ENCODE measurements around the gene SLC22A3. TPM values are rescaled to one million over a fixed set of nuclear protein-coding genes. Genes with fewer than 3 reads are reported as not detected.
"Not testable (repeated sequence)": the region's sequence is repeated elsewhere in the genome, so short reads cannot be mapped to it uniquely, and the experiment has no call there.

The SLC22A3 gene
- total and polyA plus RNA-seq, 2 donors from 2014 or later = 6.4 to 7.4 TPM

GRCh38 chr6:160367798-160368547 lies 19.8 kb downstream of the SLC22A3 start:
- DNase-seq (no peak), FAIRE-seq (no peak)
- Histone ChIP-seq H3K27ac (ENCODE audit: low read depth in 2 of 2, low read length in 2 of 2) (no peak overlapping the region), H3K4me3 (ENCODE audit: low read length in 3 of 3) (no peak overlapping the region), H3K4me1 (ENCODE audit: control insufficient read depth in 2 of 3, insufficient read depth in 2 of 3, low read depth in 1 of 3, low read length in 3 of 3) (no peaks in the 10 kb centered on the region), H3K9ac (ENCODE audit: low read length in 3 of 3) (no peak overlapping the region), H3K9me3 (ENCODE audit: control insufficient read depth in 2 of 3, insufficient read depth in 1 of 3, low read length in 3 of 3) (peaks cover 0 to 6% (median 0%) of the 10 kb centered on the region in 3 donors), H3K36me3 (ENCODE audit: control insufficient read depth in 2 of 3, insufficient read depth in 3 of 3, low read length in 3 of 3) (no peaks in the 10 kb centered on the region), H3K27me3 (ENCODE audit: control insufficient read depth, insufficient read depth, low read length) (no peaks in the 10 kb centered on the region)
- TF ChIP-seq CTCF (IDR thresholded peaks at IDR 0.05; ENCODE audit: borderline replicate concordance, extremely low read depth, insufficient read depth) = no peak
- intact Hi-C loops (cut with DNase I) = no loop called here

GRCh38 chr6:160368670-160369069 lies 20.5 kb downstream of the SLC22A3 start:
- DNase-seq (peak in 2 of 5 donors; percentile 6 to 31), FAIRE-seq (no peak)
- intact Hi-C loops (cut with DNase I) = no loop called here
- no peaks in the 10 kb centered on the region for H3K4me1 ChIP-seq (ENCODE audit: control insufficient read depth in 2 of 3, insufficient read depth in 2 of 3, low read depth in 1 of 3, low read length in 3 of 3)
- H3K27ac ChIP-seq (ENCODE audit: low read depth in 2 of 2, low read length in 2 of 2) = no peak overlapping the region
- H3K27me3 ChIP-seq (ENCODE audit: control insufficient read depth, insufficient read depth, low read length) = no peaks in the 10 kb centered on the region
- H3K9ac ChIP-seq (ENCODE audit: low read length in 3 of 3) = no peak overlapping the region
- H3K36me3 ChIP-seq (ENCODE audit: control insufficient read depth in 2 of 3, insufficient read depth in 3 of 3, low read length in 3 of 3) = no peaks in the 10 kb centered on the region
- TF ChIP-seq CTCF (IDR thresholded peaks at IDR 0.05; ENCODE audit: borderline replicate concordance, extremely low read depth, insufficient read depth) = no peak
- H3K4me3 ChIP-seq (ENCODE audit: low read length in 3 of 3) = no peak overlapping the region
- peaks cover 0 to 6% (median 0%) of the 10 kb centered on the region in 3 donors for H3K9me3 ChIP-seq (ENCODE audit: control insufficient read depth in 2 of 3, insufficient read depth in 1 of 3, low read length in 3 of 3)

- DNase-seq; intact Hi-C loops (cut with DNase I); FAIRE-seq; H3K9ac ChIP-seq (ENCODE audit: low read length in 3 of 3); H3K4me3 ChIP-seq (ENCODE audit: low read length in 3 of 3); H3K27ac ChIP-seq (ENCODE audit: low read depth in 2 of 2, low read length in 2 of 2); H3K4me1 ChIP-seq (ENCODE audit: control insufficient read depth in 2 of 3, insufficient read depth in 2 of 3, low read depth in 1 of 3, low read length in 3 of 3); H3K36me3 ChIP-seq (ENCODE audit: control insufficient read depth in 2 of 3, insufficient read depth in 3 of 3, low read length in 3 of 3); H3K9me3 ChIP-seq (ENCODE audit: control insufficient read depth in 2 of 3, insufficient read depth in 1 of 3, low read length in 3 of 3); H3K27me3 ChIP-seq (ENCODE audit: control insufficient read depth, insufficient read depth, low read length): not testable (repeated sequence)
Observed at GRCh38 chr6:160373601-160374000, 25.4 kb downstream of the SLC22A3 start.

- no peak for FAIRE-seq
- no peak overlapping the region for H3K27ac ChIP-seq (ENCODE audit: low read depth in 2 of 2, low read length in 2 of 2)
Observed at GRCh38 chr6:160374836-160375560, 26.8 kb downstream of the SLC22A3 start.

More at GRCh38 chr6:160374836-160375560, 26.8 kb downstream of the SLC22A3 start:
- intact Hi-C loops (cut with DNase I) = no loop called here
- no peaks in the 10 kb centered on the region for H3K4me1 ChIP-seq (ENCODE audit: control insufficient read depth in 2 of 3, insufficient read depth in 2 of 3, low read depth in 1 of 3, low read length in 3 of 3)
- no peak for TF ChIP-seq CTCF (IDR thresholded peaks at IDR 0.05; ENCODE audit: borderline replicate concordance, extremely low read depth, insufficient read depth)
- DNase-seq = no peak
- no peak overlapping the region for H3K4me3 ChIP-seq (ENCODE audit: low read length in 3 of 3)
- H3K27me3 ChIP-seq (ENCODE audit: control insufficient read depth, insufficient read depth, low read length) = no peaks in the 10 kb centered on the region
- no peaks in the 10 kb centered on the region for H3K36me3 ChIP-seq (ENCODE audit: control insufficient read depth in 2 of 3, insufficient read depth in 3 of 3, low read length in 3 of 3)
- no peak overlapping the region for H3K9ac ChIP-seq (ENCODE audit: low read length in 3 of 3)
- H3K9me3 ChIP-seq (ENCODE audit: control insufficient read depth in 2 of 3, insufficient read depth in 1 of 3, low read length in 3 of 3) = peaks cover 0 to 1% (median 0%) of the 10 kb centered on the region in 3 donors
